ENCODE measurements around the gene PAXIP1.

The PAXIP1 gene

DNA sequence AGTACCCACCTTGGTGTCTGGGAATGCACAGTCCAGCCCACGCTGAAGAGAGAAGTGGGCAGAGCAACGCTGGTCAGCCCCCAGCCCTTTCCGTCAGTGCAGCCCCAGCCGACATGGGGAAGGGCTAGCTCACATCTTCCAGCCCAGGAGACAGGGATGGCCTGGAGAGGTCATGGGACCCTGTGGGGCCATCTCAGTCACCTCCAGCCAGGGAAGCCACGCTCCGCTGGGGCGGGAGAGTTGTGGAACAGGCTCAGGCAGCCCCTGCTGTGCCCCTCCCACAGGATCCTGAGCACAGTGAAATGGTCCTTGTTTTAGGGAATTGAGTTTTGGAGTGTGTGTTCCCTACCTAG, 85.1 kb downstream of the PAXIP1 start:
- Histone ChIP-seq H3K4me3 (ENCODE audit: low read length) (no peak overlapping the region), H3K27me3 (ENCODE audit: insufficient read depth, low read length) (peaks cover 12% of the 10 kb centered on the region), H3K9ac (ENCODE audit: low read depth, low read length) (no peak overlapping the region), H3K9me3 (ENCODE audit: insufficient read depth, low read depth, low read length) (no peaks in the 10 kb centered on the region), H3K36me3 (ENCODE audit: insufficient read depth, low read length) (no peaks in the 10 kb centered on the region), H3K27ac (ENCODE audit: low read depth, low read length) (no peak overlapping the region), H3K4me1 (ENCODE audit: insufficient read depth, low read length) (no peaks in the 10 kb centered on the region)
- 91% methylated on average over 7 of the region's 7 CpGs for WGBS

DNA sequence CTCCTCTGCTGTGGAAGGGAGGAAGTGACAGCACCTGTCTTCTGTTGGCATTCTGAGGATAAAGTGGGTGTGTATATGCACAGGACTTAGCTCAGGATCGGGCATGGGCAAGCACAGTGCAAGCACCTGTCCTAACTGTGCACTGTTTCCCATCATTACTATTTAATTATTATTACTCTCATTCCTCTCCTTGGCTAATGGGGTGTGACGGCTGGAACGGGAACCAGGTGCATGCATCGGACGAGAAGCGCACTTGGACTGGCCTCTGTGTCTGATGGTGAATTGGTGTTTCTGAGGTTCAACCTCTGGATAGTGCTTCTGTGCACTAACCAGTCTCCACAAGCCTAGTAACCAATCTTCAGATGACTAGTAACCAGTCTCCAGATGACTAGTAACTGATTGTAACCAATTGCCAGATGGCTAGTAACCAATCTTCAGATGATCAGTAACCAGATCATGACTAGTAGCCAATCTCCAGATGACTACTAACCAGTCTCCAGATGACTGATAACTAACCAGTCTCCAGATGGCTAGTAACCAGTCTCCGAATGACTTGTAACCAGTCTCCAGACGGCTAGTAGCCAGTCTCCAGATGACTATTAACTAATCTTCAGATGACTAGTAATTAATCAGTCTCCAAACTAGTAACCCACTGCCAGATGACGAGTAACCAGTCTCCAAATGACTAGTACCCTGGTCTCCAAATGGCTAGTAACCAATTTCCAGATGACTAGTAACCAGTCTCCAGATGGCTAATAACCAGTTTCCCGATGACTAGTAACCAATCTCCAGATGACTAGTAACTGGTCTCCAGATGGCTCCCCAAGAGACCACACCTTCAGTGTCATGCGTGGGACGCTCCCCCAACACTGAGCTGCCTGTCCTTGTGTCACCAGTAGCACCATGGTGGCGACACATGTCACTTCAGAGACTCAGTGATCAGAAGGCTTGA, 85.8 kb downstream of the PAXIP1 start:
- Histone ChIP-seq H3K9ac (ENCODE audit: low read depth, low read length) (no peak overlapping the region), H3K4me1 (ENCODE audit: insufficient read depth, low read length) (no peaks in the 10 kb centered on the region), H3K4me3 (ENCODE audit: low read length) (no peak overlapping the region), H3K9me3 (ENCODE audit: insufficient read depth, low read depth, low read length) (no peaks in the 10 kb centered on the region), H3K36me3 (ENCODE audit: insufficient read depth, low read length) (no peaks in the 10 kb centered on the region), H3K27me3 (ENCODE audit: insufficient read depth, low read length) (peaks cover 12% of the 10 kb centered on the region), H3K27ac (ENCODE audit: low read depth, low read length) (no peak overlapping the region)
- WGBS: 95% methylated on average over 13 of the region's 13 CpGs

GRCh38 chr7:154916381-154916780, 86.5 kb downstream of the PAXIP1 start:
- H3K36me3 ChIP-seq (ENCODE audit: insufficient read depth, low read length): no peaks in the 10 kb centered on the region
- no peak overlapping the region for H3K9ac ChIP-seq (ENCODE audit: low read depth, low read length)
- no peaks in the 10 kb centered on the region for H3K9me3 ChIP-seq (ENCODE audit: insufficient read depth, low read depth, low read length)
- peaks cover 12% of the 10 kb centered on the region for H3K27me3 ChIP-seq (ENCODE audit: insufficient read depth, low read length)
- WGBS: 88% methylated on average over 14 of the region's 14 CpGs
- no peaks in the 10 kb centered on the region for H3K4me1 ChIP-seq (ENCODE audit: insufficient read depth, low read length)
- H3K27ac ChIP-seq (ENCODE audit: low read depth, low read length): no peak overlapping the region
- no peak overlapping the region for H3K4me3 ChIP-seq (ENCODE audit: low read length)

GRCh38 chr7:154915600-154915999, 87.3 kb downstream of the PAXIP1 start:
- no peak overlapping the region for H3K27ac ChIP-seq (ENCODE audit: low read depth, low read length)
- H3K36me3 ChIP-seq (ENCODE audit: insufficient read depth, low read length): no peaks in the 10 kb centered on the region
- H3K4me1 ChIP-seq (ENCODE audit: insufficient read depth, low read length): no peaks in the 10 kb centered on the region
- H3K27me3 ChIP-seq (ENCODE audit: insufficient read depth, low read length): peaks cover 12% of the 10 kb centered on the region
- H3K9me3 ChIP-seq (ENCODE audit: insufficient read depth, low read depth, low read length): no peaks in the 10 kb centered on the region
- 93% methylated on average over 4 of the region's 4 CpGs for WGBS
- no peak overlapping the region for H3K9ac ChIP-seq (ENCODE audit: low read depth, low read length)
- H3K4me3 ChIP-seq (ENCODE audit: low read length): no peak overlapping the region

DNA sequence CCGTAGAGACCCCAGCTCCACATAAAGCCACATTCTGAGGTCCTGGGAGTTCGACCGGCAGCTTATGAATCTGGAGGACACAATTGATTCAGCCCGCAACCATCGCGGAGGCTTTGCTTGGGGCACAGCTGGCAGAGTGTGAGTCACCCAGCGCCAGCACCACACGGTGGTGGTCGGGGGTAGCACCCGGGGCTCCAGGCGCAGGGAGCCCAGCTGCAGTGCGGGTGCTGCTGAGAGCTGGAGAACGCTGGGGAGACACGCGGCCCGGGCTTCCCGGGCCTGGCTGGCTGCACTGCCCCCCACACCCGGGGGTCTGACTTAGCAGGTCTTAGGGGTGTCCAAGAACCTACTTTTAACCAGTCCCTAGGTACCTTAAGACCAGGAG, 87.9 kb downstream of the PAXIP1 start:
- Histone ChIP-seq H3K4me3 (ENCODE audit: low read length) (no peak overlapping the region), H3K27ac (ENCODE audit: low read depth, low read length) (no peak overlapping the region), H3K9me3 (ENCODE audit: insufficient read depth, low read depth, low read length) (no peaks in the 10 kb centered on the region), H3K36me3 (ENCODE audit: insufficient read depth, low read length) (no peaks in the 10 kb centered on the region), H3K27me3 (ENCODE audit: insufficient read depth, low read length) (peaks cover 12% of the 10 kb centered on the region), H3K4me1 (ENCODE audit: insufficient read depth, low read length) (no peaks in the 10 kb centered on the region), H3K9ac (ENCODE audit: low read depth, low read length) (no peak overlapping the region)
- WGBS: 89% methylated on average over 18 of the region's 18 CpGs

DNA sequence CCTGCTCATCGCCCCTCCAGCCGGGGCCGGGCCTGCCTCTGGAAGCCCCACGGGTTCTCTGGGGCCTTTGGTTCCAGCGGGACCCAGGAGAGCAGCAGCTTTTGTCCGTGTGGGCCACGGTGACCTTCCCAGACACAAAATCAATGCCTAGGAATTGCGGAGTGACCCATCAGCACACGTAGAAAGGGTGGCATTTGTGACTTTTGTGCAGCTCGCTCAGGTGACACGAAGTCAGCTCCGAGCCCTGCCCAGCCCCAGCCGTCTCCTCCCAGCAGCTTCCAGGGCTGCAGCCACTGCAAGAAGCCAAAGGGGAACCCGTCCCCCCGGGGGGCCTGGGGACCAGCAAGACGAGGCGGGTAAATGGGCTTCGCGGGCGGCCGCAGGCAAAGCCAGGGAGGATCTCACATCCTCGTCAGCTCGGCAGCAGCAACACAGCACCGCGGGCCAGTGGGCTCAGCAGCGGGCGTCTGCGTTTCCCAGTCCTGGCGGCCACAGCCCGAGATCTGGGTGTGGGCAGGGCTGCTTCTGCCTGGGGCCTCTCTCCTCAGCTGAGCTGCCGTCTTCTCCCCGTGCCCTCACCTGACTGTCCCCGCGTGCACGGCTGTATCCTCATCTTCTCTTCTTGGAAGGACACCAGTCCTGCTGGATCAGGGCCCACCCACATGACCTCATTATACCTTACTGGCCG, 88.5 kb downstream of the PAXIP1 start:
- Histone ChIP-seq H3K27ac (ENCODE audit: low read depth, low read length) (no peak overlapping the region), H3K9ac (ENCODE audit: low read depth, low read length) (no peak overlapping the region), H3K9me3 (ENCODE audit: insufficient read depth, low read depth, low read length) (no peaks in the 10 kb centered on the region), H3K4me3 (ENCODE audit: low read length) (peak overlapping the region; percentile 37; the same call in 1 of the 2 replicates), H3K4me1 (ENCODE audit: insufficient read depth, low read length) (no peaks in the 10 kb centered on the region), H3K27me3 (ENCODE audit: insufficient read depth, low read length) (peaks cover 12% of the 10 kb centered on the region), H3K36me3 (ENCODE audit: insufficient read depth, low read length) (no peaks in the 10 kb centered on the region)
- WGBS: 87% methylated on average over 36 of the region's 36 CpGs

DNA sequence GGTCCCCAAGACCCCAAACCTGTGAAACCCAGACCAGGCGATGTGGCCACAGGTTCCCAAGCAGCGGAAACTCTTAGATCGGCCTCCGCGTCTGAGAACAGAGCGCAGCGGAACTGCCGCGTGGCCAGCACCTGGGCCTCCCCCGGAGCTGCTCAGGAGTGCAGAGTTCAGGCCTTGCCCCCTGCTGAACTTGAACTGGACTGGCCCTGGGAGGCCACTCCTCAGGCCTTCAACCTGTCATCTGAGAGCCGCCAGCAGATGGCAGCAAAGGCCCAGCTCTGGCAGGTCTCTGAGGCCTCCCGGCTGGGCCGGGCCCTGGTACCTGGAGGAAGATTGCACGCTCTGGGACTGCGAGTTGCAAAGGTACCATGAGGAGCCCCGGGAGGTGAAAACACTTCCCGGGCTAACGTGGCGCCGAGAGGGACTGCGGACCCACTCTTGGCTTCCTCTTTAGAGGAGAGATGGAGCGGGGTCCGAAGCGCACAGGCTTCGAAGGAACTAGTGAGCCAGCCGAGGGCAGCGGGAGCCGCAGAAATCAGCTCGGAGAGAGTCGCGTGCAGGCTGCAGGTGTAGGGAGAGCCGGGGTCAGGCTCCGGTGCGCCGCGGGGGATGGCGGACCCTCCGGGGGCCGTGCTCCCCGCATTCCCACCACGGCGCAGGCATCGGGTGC, 89.2 kb downstream of the PAXIP1 start:
- Histone ChIP-seq H3K4me3 (ENCODE audit: low read length) (peak overlapping the region; percentile 37), H3K27me3 (ENCODE audit: insufficient read depth, low read length) (peaks cover 12% of the 10 kb centered on the region), H3K9ac (ENCODE audit: low read depth, low read length) (0 out of 2 replicates have a peak overlapping the region, but pooled peaks have one; percentile 40)

DNA sequence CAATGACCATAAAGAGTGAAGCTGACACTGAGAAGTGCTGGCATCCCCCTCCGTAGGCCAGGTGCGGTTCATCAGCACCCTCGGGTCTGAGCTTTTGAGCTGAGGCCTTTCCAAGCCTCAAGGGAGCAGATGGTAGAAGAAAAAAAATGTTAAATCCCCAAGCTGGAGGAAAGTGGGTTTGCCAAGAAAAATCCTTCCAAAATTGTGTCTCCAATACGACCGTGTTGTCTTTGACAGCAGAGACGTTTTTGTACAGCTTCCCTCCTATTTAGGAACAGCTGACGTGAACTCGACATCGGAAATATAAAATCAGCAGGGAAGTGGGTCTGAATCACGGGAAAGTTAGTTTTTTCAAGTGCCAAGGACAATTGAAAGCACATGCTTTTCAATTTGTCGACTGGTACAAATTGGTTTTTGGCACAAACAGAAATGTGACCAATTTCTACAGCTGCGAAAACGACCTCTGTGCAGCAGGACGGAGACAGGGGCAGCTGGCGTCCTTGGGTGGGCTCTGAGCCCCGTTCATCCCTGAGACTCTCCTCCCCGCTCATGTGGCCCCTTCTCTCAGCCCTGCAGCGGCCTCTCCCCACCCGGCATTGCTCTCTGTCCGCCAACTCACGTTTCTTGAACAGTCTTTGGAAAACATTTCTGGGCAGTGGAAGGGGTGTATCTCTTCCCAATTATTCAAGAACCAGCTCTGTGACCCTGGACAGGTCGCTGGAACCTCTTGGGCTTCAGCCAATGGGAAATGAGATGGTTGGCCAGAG, 89.9 kb downstream of the PAXIP1 start:
- Histone ChIP-seq H3K9me3 (ENCODE audit: insufficient read depth, low read depth, low read length) (no peaks in the 10 kb centered on the region), H3K9ac (ENCODE audit: low read depth, low read length) (no peak overlapping the region), H3K27ac (ENCODE audit: low read depth, low read length) (no peak overlapping the region), H3K36me3 (ENCODE audit: insufficient read depth, low read length) (no peaks in the 10 kb centered on the region), H3K4me3 (ENCODE audit: low read length) (no peak overlapping the region), H3K4me1 (ENCODE audit: insufficient read depth, low read length) (no peaks in the 10 kb centered on the region), H3K27me3 (ENCODE audit: insufficient read depth, low read length) (peaks cover 12% of the 10 kb centered on the region)
- 90% methylated on average over 22 of the region's 22 CpGs for WGBS

More for the DNA sequence above, 89.2 kb downstream of the PAXIP1 start:
- no peak overlapping the region for H3K27ac ChIP-seq (ENCODE audit: low read depth, low read length)
- no peaks in the 10 kb centered on the region for H3K36me3 ChIP-seq (ENCODE audit: insufficient read depth, low read length)
- no peaks in the 10 kb centered on the region for H3K4me1 ChIP-seq (ENCODE audit: insufficient read depth, low read length)
- H3K9me3 ChIP-seq (ENCODE audit: insufficient read depth, low read depth, low read length): no peaks in the 10 kb centered on the region
- 34% methylated on average over 43 of the region's 43 CpGs for WGBS

GRCh38 chr7:154911862-154912455, 91.0 kb downstream of the PAXIP1 start:
- H3K9me3 ChIP-seq (ENCODE audit: insufficient read depth, low read depth, low read length): peaks cover 2% of the 10 kb centered on the region; the same call in 1 of the 2 replicates
- no peaks in the 10 kb centered on the region for H3K36me3 ChIP-seq (ENCODE audit: insufficient read depth, low read length)
- no peak overlapping the region for H3K4me3 ChIP-seq (ENCODE audit: low read length)
- H3K27me3 ChIP-seq (ENCODE audit: insufficient read depth, low read length): peaks cover 12% of the 10 kb centered on the region
- no peaks in the 10 kb centered on the region for H3K4me1 ChIP-seq (ENCODE audit: insufficient read depth, low read length)
- WGBS: 93% methylated on average over 6 of the region's 6 CpGs
- H3K27ac ChIP-seq (ENCODE audit: low read depth, low read length): no peak overlapping the region
- no peak overlapping the region for H3K9ac ChIP-seq (ENCODE audit: low read depth, low read length)

GRCh38 chr7:154911411-154911810, 91.5 kb downstream of the PAXIP1 start:
- WGBS: 55% methylated on average over 2 of the region's 2 CpGs
- no peak overlapping the region for H3K27ac ChIP-seq (ENCODE audit: low read depth, low read length)
- peaks cover 7% of the 10 kb centered on the region; the same call in 1 of the 2 replicates for H3K9me3 ChIP-seq (ENCODE audit: insufficient read depth, low read depth, low read length)

More at GRCh38 chr7:154911411-154911810, 91.5 kb downstream of the PAXIP1 start:
- peaks cover 12% of the 10 kb centered on the region for H3K27me3 ChIP-seq (ENCODE audit: insufficient read depth, low read length)
- H3K4me3 ChIP-seq (ENCODE audit: low read length): no peak overlapping the region
- no peaks in the 10 kb centered on the region for H3K4me1 ChIP-seq (ENCODE audit: insufficient read depth, low read length)
- no peaks in the 10 kb centered on the region for H3K36me3 ChIP-seq (ENCODE audit: insufficient read depth, low read length)
- no peak overlapping the region for H3K9ac ChIP-seq (ENCODE audit: low read depth, low read length)
